ENCODE measurements around the gene EXOC3L4. TPM values are rescaled to one million over a fixed set of nuclear protein-coding genes. Genes with fewer than 3 reads are reported as not detected.

Gene EXOC3L4
- total RNA-seq, 1 donor from 2014 or later: not detected

DNA sequence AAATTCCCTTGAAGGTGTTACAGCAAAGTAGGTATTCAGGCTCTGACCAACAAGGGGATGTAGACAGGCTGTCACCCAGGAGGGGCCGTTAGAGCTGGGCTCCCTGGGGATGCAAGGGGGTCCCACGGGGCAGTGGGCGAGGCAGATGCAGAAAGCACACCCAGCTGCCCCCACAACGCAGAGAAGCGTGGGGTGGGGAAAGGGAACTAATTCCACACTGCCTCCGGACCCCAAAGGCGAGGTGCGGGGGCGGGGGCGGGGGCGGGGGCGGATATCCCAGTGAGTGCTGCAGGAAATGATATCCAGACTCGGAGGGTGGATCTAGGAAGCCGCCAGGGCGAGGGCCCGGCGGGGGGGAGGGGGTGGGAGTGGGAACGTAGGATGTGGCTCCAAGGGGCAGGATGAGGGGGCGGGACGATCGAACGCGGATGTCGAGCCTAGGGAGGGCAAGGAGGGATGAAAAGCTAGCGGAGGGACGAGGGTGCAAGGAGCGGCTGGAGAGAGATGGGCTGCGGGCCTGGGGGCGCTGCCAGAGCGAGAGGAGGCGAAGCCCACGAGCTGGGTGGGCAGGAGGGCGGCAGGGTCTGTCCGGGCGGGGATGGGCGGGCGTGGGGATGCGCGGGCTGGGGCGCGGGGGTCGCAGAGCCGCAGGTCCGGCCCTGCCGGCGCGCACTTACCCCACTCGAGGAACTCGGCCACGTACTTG, 38.0 kb upstream of the EXOC3L4 start:
- TF ChIP-seq, protein P1, sequence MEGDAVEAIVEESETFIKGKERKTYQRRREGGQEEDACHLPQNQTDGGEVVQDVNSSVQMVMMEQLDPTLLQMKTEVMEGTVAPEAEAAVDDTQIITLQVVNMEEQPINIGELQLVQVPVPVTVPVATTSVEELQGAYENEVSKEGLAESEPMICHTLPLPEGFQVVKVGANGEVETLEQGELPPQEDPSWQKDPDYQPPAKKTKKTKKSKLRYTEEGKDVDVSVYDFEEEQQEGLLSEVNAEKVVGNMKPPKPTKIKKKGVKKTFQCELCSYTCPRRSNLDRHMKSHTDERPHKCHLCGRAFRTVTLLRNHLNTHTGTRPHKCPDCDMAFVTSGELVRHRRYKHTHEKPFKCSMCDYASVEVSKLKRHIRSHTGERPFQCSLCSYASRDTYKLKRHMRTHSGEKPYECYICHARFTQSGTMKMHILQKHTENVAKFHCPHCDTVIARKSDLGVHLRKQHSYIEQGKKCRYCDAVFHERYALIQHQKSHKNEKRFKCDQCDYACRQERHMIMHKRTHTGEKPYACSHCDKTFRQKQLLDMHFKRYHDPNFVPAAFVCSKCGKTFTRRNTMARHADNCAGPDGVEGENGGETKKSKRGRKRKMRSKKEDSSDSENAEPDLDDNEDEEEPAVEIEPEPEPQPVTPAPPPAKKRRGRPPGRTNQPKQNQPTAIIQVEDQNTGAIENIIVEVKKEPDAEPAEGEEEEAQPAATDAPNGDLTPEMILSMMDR (conservative IDR thresholded peaks at IDR 0.05): no peak
- H3K27me3 Mint-ChIP-seq (ENCODE audit: low read depth): no peaks in the 10 kb centered on the region
- peaks cover 36% of the 10 kb centered on the region for H3K4me1 Mint-ChIP-seq
- H3K27ac Mint-ChIP-seq (ENCODE audit: unreplicated experiment): peak overlapping the region; percentile 83
- no peaks in the 10 kb centered on the region for H3K36me3 Mint-ChIP-seq (ENCODE audit: low read depth)
- DNase-seq (ENCODE audit: low read depth, low spot score): peak; percentile 45
- no peaks in the 10 kb centered on the region for H3K9me3 Mint-ChIP-seq
- H3K4me3 Mint-ChIP-seq: peak overlapping the region; percentile 88

DNA sequence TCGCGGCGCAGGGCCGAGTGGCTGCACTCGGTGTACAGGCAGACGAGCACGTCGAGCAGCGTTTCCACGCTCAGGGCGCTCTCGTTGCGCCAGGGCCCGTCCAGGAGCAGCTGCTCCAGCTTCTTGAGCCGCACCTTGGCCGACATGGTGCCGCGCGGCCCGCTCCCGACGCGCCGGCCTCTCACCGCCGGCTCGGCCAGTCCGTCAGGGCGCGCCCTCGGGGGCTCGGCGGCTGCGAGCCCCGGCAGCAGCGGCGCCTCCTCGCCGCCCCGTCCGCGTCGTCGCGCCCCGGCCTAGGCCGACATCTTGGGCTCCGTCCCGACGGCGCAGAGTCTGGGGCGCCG, 37.5 kb upstream of the EXOC3L4 start:
- TF ChIP-seq, protein P1 (conservative IDR thresholded peaks at IDR 0.05): no peak
- peak; percentile 26 for DNase-seq (ENCODE audit: low read depth, low spot score)
- H3K27me3 Mint-ChIP-seq (ENCODE audit: low read depth): no peaks in the 10 kb centered on the region

DNA sequence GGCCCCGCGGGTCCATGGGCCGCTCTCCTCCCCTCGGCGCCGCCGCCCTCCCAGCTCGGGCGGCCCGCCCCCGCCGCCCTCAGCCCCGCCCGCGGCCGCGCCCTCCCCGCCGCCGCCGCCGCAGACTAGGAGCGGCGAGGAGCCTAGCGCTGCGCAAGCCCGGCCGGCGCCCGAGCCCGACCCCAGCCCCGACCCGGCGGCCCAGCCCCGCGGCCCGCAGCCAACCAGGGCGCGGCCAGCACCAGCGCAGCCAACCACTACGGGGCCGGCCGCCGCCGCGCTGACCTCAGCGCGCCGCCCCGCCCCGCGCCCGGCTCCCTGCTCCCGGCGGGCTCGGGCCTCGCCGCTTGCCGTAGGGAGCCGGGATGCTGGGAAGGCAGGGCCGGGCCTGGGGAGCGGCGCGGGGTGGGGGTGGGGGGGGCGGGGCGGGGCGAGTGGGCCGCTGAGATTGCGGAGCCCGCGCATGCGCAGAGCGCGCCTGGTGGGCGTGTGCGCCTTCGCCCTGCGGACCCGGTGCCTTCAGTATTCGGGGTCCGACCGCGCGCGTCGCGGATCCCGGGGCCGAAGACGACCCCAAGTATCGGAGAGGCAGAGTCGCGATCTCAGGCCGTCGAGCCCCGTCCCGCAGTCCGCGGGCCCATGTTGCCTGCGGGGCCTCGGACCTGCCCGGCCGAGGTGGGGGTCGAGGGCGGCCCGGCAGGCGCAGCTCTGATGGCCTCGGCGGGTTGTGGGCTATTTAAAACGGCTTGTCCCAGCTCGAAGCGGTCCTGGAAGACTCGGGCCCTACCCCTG, 37.0 kb upstream of the EXOC3L4 start, which contains the start of gene CDC42BPB:
CDC42BPB (minus strand) TSS at position 178 of the 792 bp plus-strand sequence. CDS start 376 bp downstream, outside the sequence.
- Mint-ChIP-seq H3K9me3 (no peaks in the 10 kb centered on the region), H3K4me3 (peak within 1 kb of the TSS; percentile 90), H3K4me1 (peaks cover 36% of the 10 kb centered on the region), H3K36me3 (ENCODE audit: low read depth) (no peaks in the 10 kb centered on the region), H3K27me3 (ENCODE audit: low read depth) (no peaks in the 10 kb centered on the region), H3K27ac (ENCODE audit: unreplicated experiment) (peak within 1 kb of the TSS; percentile 83)
- TF ChIP-seq, protein P1 (conservative IDR thresholded peaks at IDR 0.05): no peak
- peak; percentile 75 for DNase-seq (ENCODE audit: low read depth, low spot score)

More for the DNA sequence above, 37.5 kb upstream of the EXOC3L4 start:
- H3K4me1 Mint-ChIP-seq: peaks cover 36% of the 10 kb centered on the region
- H3K9me3 Mint-ChIP-seq: no peaks in the 10 kb centered on the region
- no peak overlapping the region for H3K27ac Mint-ChIP-seq (ENCODE audit: unreplicated experiment)
- H3K4me3 Mint-ChIP-seq: peak overlapping the region; percentile 88
- H3K36me3 Mint-ChIP-seq (ENCODE audit: low read depth): no peaks in the 10 kb centered on the region

DNA sequence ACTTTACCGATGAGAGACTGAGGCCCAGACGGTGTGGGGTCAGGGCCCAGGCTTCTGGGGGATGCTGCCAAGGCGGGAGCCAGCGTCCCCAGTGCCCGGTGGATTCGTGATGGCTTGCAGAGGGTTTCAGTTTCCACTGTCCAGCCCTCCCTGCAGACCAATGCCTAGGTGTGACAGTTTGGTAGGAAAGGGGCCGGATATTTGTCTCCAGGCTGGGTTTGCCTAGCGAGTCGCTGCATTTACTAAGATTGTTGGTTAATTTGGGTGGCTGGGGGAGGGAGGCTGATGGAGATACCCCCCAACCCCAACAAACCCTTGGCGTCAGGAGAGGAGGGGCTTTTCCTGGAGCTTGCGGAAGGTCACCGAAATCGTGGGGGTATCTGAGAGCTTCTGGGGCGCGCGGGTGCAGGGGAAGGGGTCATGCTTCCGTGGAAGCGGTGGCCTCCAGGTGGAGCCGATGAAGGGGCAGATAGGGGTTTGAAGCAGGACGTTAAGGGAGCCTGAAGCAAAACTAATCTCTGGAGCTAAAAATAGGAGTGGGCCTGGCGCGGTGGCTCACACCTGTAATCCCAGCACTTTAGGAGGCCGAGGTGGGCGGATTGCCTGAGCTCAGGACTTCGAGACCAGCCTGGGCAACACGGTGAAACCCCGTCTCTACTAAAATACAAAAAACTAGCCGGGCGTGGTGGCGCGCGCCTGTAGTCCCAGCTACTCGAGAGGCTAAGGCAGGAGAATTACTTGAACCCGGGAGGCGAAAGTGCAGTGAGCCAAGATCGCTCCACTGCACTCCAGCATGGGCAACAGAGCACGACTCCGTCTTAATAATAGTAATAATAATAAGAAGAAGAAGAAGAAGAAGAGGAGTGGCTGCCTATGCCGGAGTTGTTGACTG, 36.1 kb upstream of the EXOC3L4 start:
- H3K27me3 Mint-ChIP-seq (ENCODE audit: low read depth): no peaks in the 10 kb centered on the region
- H3K36me3 Mint-ChIP-seq (ENCODE audit: low read depth): no peaks in the 10 kb centered on the region
- H3K9me3 Mint-ChIP-seq: no peaks in the 10 kb centered on the region
- H3K27ac Mint-ChIP-seq (ENCODE audit: unreplicated experiment): peak overlapping the region; percentile 71
- peaks cover 36% of the 10 kb centered on the region for H3K4me1 Mint-ChIP-seq
- peak; percentile 23 for DNase-seq (ENCODE audit: low read depth, low spot score)
- H3K4me3 Mint-ChIP-seq: peak overlapping the region; percentile 90
- TF ChIP-seq, protein P1 (conservative IDR thresholded peaks at IDR 0.05): no peak

DNA sequence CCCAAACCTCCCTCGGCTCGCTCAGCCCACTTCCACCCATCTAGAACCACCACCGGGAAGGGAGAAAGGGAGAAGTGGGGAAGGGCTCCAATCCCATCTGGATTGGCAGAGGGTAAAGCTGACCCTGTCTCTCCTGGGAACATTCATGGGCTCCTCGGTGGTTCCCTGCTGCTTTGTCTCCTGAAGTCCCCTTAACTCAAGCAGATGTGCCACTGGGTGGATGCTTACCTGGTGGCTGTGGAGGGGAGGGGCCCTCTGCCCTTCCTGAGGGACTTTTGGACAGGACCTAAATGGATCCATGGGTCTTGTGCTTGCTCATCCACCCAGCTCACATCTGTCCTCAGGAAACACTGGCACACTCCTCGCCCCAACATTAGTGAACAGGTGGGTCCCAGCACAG, 35.0 kb upstream of the EXOC3L4 start:
- Mint-ChIP-seq H3K27ac (ENCODE audit: unreplicated experiment) (no peak overlapping the region), H3K27me3 (ENCODE audit: low read depth) (no peaks in the 10 kb centered on the region), H3K4me3 (peak overlapping the region; percentile 90), H3K4me1 (peaks cover 34% of the 10 kb centered on the region), H3K9me3 (no peaks in the 10 kb centered on the region), H3K36me3 (ENCODE audit: low read depth) (no peaks in the 10 kb centered on the region)
- DNase-seq (ENCODE audit: low read depth, low spot score): no peak
- TF ChIP-seq, protein P1 (conservative IDR thresholded peaks at IDR 0.05): no peak

Data from neural crest cell (in vitro differentiated cells).